CD4-positive, alpha-beta T cell treated with Interleukin-17A for 4 hours (primary cell): ENCODE data around the gene PDIA2.

Experiments used
- DNase-seq: peaks from one replicate; pipeline ENCODE4 v3.0.0-alpha.2; 2020; ENCODE audit warnings: mixed read lengths

PDIA2 gene

DNA sequence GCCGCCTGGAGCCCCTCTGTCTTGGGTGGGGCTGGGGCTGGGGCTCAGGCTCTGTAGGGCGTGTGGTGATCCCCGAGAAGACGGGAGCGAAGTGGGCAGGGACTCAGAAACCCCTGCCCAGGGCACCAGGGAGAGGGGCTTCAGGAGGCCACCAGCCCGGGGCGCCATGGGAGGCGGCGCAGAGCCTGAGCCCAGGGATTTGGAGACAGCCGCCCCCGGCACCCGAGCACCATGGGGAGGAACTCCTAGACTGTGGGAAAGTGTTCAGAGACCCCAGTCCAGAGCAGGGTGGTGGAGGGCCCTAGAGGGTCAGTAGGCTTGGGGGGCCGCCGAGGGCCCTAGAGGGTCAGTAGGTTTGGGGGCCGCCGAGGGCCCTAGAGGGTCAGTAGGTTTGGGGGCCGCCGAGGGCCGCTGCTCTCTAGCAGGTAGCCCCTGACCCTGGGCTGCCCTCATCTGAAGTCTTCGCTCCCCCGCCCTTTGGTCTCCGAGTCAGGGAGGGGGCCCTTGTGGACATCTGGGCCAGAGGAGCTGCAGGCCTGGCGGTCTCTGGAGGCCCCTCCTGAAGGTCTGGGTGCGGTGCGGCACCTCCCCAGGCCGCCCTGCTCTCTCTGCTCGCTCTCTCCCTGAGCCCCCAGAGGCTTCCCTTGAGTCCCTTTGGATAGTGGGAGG is 1.8 kb upstream of the PDIA2 start:
- DNase-seq = no peak

DNA sequence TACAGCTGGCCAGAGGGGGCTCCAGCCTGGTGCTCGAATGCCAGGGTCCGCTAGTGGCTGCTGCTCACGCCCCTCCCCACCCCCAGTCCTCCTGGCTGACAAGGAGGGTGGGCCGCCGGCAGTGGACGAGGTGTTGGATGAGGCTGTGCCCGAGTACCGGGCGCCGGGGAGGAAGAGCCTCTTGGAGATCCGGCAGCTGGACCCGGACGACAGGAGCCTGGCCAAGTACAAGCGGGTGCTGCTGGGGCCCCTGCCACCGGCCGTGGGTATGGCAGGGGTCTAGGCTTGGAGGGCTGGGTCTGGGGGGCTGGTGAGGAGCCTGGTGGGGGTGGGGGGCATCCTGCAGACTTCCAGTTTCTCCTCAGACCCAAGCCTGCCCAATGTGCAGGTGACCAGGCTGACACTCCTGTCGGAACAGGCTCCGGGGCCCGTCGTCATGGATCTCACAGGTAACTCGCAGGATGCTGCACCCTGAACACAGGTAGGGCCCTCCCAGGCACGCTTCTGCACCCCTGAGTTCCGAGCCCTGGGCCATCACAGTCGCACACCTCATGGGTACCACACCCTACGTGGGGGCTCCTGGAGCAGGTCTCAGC is 1.2 kb upstream of the PDIA2 start:
- no peak for DNase-seq

DNA sequence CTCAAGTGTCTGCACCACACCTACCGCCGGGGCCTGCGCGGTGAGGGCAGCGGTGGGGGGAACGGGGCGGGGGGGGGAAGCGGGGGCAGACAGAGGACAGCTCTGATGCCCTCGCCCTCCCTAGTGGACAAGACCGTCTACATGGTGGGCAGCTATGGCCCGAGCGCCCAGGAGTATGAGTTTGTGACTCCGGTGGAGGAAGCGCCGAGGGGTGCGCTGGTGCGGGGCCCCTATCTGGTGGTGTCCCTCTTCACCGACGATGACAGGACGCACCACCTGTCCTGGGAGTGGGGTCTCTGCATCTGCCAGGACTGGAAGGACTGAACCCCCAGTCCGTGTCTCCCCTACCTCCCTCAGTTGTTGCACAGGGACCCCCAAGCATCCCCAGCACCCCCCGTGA is 473 bp upstream of the PDIA2 start:
- DNase-seq = no peak

DNA sequence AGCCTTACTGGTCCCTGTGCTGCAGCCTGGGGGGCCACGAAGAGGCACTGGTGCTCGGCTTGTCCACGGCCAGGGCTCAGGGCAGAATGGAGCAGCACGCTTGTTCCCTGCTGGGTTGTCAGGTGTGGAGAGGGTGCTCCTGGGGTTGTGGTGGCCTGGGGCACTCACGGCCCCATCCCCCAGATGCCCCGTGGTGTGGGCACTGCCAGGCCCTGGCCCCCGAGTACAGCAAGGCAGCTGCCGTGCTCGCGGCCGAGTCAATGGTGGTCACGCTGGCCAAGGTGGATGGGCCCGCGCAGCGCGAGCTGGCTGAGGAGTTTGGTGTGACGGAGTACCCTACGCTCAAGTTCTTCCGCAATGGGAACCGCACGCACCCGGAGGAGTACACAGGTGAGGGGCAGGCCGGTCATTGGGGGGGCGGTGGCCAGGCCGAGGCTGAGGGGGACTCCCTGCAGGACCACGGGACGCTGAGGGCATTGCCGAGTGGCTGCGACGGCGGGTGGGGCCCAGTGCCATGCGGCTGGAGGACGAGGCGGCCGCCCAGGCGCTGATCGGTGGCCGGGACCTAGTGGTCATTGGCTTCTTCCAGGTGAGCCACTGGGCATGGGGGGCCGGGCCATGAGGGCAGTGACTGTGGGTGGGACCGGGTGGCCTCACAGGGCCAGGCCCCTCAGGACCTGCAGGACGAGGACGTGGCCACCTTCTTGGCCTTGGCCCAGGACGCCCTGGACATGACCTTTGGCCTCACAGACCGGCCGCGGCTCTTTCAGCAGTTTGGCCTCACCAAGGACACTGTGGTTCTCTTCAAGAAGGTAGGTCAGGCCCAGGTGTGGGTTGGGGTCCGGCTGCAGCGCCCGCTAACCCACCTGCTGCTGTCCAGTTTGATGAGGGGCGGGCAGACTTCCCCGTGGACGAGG is 1.5 kb downstream of the PDIA2 start:
- no peak for DNase-seq

DNA sequence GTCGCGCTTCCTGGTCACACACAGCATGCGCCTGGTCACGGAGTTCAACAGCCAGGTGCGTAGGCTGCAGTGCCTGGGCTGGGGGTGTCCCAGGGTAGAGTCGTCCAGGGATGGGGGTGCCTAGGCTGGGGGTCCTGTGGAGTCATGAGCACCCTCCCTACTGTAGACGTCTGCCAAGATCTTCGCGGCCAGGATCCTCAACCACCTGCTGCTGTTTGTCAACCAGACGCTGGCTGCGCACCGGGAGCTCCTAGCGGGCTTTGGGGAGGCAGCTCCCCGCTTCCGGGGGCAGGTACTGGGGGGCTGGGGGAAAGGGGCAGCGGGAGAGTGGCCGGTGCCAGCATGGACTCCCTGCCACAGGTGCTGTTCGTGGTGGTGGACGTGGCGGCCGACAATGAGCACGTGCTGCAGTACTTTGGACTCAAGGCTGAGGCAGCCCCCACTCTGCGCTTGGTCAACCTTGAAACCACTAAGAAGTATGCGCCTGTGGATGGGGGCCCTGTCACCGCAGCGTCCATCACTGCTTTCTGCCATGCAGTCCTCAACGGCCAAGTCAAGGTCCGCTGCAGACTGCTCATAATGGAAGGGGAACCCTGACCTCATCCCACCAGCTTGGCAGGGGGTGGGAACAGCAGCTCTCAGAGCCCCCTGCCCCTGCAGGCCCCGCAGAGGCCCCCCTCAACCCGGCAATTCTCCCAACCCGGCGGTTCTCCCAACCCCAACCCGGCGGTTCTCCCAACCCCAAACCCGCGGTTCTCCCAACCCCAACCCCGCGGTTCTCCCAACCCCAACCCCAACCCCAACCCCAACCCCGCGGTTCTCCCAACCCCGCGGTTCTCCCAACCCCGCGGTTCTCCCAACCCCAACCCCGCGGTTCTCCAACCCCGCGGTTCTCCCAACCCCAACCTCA is 2.4 kb downstream of the PDIA2 start:
- no peak for DNase-seq

- DNase-seq = no peak
Measured at GRCh38 chr16:286491-287297, 3.7 kb downstream of the PDIA2 start.

DNA sequence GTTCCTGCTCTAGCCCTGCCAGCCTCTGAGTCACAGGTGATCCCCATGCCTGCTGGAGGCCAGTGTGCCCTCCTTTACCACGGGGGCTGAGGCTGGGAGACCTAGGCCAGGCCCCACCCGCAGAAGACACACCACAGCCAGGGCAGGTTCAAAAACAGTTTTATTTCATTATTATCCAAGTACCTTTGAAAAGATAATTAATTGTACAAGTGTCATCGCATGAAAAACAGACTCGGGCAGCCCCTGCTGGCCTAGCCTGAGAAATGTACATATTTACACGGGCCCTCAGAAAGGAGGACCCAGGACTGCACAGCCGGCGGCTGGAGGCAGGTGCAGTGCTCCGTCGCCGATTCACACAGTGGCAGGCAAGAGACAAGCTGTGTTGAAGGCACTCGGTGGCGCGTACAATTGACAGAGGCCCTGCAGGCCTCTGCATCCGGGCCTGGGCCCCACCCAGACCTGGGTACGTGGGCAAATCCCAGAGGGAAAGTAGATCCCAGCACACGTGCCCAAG is 4.4 kb downstream of the PDIA2 start:
- no peak for DNase-seq

DNA sequence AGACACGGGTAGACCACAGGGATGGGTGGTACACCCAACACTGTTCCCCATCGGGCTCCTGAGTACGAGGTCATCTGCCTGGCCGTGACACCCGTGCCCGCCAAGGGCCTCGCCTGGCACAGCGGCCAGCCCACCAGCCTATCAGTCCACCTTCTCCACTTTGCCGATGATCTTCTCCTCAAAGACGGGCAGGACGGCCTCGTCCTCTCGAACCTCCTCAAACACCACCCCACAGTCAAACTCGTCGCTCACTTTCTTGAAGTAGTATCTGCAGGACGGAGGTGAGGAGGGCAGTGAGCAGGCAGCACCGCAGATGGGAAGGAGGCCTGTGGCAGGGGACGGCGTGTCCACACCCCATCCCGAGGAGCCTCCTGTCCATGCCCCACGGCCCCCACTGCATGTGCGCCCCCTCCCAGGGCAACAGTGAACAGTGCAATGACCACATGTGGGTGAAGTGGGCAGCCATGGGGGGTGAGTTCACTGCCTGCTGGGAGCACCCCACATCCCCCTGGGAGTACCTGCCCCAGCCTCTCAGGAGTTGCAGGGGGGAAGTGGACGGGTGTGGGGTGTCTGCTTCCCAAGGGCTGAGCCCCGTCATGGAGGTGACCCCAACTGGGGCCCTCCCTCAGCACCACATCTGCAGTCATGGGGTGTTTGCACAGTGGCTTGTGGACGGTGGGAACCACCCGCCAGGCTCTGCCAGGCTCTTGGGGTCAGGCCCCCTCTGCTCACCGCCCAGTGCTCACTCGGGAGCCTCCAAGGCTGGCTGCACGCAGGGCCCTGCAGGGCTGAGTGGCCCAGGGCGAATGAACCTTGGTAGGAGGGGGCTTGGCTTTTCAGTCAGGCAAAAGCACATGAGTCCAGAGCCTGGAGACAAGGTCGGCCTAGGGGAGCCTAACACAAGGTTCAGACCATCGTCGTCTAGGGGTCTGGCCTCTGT is 5.3 kb downstream of the PDIA2 start:
- DNase-seq = no peak

DNA sequence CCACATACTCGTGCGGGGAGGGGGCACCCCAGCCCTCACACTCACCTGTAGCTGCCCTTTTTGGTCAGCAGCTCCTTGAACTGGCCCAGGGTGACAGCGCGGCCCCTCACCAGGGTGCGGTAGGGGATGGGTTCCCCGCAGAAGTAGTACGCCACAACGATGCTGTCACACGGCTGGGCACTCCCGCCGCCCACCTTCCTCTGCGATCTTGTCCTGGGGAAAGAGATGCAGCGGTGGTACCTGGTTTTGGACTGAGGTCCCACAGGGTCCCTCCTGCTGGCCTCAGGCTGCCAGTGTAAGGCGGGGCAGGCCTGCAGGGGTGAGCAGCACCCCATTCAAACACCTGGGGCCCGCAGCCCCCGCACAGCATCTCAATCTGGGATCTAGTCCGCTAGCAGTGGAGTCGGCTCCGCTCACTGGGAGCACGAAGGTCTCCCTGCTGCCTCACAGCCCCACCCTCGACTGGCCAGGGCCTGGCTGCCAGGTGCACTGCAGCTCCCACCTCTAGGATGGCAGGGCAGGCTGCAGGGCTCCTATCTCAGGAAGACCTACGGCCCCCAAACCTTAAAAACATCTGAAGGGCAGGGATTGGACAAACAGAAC is 6.5 kb downstream of the PDIA2 start:
- DNase-seq = no peak

GRCh38 chr16:290015-290680 is 7.2 kb downstream of the PDIA2 start:
- no peak for DNase-seq

- DNase-seq = no peak
Measured at GRCh38 chr16:290681-291405, 7.9 kb downstream of the PDIA2 start.

GRCh38 chr16:291539-291938 is 8.6 kb downstream of the PDIA2 start:
- no peak for DNase-seq

DNA sequence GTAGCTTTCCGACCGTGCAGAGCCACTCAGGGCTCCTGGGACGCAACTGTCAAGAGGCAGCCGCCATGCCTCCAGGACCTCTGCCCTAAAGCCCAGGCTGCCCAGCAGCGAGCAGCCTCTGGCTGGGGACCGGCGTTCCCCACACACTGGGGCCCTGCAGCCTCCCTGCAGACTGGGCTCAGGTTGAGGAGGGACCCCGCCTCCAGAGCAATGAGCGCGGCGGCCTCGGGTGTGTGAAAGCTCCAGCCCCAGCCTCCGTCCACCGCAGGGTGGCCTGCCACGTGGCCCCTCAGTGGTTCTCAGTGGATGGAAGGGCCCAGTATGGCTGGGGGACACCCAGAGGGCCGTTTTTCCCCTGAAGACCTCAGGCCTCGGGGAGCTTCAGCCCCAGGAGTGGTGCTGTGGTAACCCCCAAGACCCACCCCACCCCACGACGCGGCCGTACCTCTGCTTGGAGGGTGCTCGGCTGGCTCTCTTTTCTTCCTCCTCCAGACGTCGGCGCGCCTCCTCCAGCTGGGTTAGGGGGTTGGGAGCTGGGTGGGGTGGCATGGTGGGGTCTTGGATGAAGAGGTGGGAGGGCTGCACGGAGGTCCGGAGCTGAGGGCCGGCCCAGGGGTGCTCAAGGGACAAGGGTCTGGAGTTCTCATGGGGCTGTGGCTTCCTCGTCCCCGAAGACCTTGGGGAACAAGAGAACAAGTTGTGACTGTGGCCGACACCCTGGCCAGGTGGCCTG is 10.2 kb downstream of the PDIA2 start:
- no peak for DNase-seq

DNA sequence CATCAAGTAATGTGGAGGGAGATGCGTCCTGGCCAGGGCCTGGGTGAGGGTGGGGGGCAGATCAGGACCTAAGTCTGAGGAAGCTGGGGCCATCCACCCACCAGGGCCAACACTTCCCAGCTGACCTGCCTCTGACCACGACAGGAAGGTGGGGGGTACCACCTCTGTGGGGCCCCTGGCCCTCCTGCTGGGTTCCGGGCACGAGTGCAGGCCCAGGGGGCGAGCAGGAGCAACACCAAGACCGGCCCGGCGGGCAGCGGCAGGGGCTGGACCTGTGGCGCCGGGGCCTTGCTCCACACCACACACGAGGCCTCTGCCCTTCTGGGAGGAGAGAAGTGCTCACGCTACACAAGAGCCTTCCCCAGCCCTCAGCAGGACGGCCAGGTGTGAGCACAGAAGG is 13.3 kb downstream of the PDIA2 start:
- no peak for DNase-seq

DNA sequence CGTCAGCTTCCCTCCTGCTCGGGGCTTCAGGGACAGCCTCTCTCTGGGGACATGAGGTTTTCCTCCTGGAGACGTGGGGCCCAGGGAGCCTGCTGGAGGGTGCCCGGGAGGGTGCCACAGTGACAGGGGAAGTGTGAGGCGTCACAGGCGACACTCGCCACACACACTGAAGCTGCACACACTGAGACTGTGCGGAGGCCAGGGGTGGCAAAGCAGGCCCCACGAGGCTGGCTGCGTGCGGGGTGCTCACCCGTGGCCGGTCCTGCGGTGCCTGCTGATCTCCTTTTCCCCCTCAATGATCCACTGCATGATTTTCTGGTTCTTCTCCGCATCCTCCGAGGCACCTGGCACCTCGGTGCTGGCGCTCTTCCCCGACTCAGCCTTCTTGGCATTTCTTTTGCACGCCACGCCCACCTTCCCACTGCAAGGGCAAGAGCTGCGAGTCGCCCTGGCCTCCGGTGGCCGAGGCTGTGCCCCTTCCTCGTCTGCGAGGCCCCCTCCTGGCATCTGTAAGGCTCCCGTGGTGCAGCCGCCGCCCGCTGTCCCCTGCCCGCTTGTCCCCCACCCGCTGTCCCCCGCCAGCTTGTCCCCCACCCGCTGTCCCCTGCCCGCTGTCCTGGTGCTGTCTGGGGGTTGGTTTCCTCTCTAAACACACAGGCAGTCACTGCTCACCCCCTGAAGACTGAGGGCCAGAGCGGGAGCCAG is 14.0 kb downstream of the PDIA2 start:
- DNase-seq = no peak

- no peak for DNase-seq
Measured at GRCh38 chr16:297832-298231, 14.9 kb downstream of the PDIA2 start.

GRCh38 chr16:301235-301634 is 18.3 kb downstream of the PDIA2 start:
- no peak for DNase-seq
